GM12875 (cell line): ENCODE data around the gene PCOLCE2.

Experiments used
- H3K4me3 ChIP-seq: one replicate; pipeline ENCODE4 v1.5.1; 2011; ENCODE audit warnings: low read depth, low read length, control low read depth
- CTCF ChIP-seq: IDR thresholded peaks from 2 replicates; pipeline ENCODE4 v1.5.1; 2011; ENCODE audit warnings: low read depth, mild to moderate bottlenecking, control low read depth, inconsistent platforms, low read length, moderate library complexity, borderline replicate concordance; ENCODE audit not compliant: insufficient read depth

PCOLCE2 gene

GRCh38 chr3:142902356-142902755 is 13.5 kb upstream of the PCOLCE2 start:
- no peak for TF ChIP-seq CTCF

GRCh38 chr3:142898346-142899213 is 9.7 kb upstream of the PCOLCE2 start:
- no peak for TF ChIP-seq CTCF
- no peak overlapping the region for H3K4me3 ChIP-seq

More at GRCh38 chr3:142902356-142902755, 13.5 kb upstream of the PCOLCE2 start:
- no peak overlapping the region for H3K4me3 ChIP-seq

GRCh38 chr3:142897807-142898206 is 8.9 kb upstream of the PCOLCE2 start:
- no peak overlapping the region for H3K4me3 ChIP-seq
- TF ChIP-seq CTCF, result no peak

GRCh38 chr3:142896996-142897395 is 8.1 kb upstream of the PCOLCE2 start:
- no peak for TF ChIP-seq CTCF
- no peak overlapping the region for H3K4me3 ChIP-seq

GRCh38 chr3:142896201-142896755 is 7.4 kb upstream of the PCOLCE2 start:
- no peak for TF ChIP-seq CTCF
- no peak overlapping the region for H3K4me3 ChIP-seq

- no peak for TF ChIP-seq CTCF
- no peak overlapping the region for H3K4me3 ChIP-seq
Measured at GRCh38 chr3:142894493-142894892, 5.6 kb upstream of the PCOLCE2 start.

- no peak overlapping the region for H3K4me3 ChIP-seq
- no peak for TF ChIP-seq CTCF
Measured at GRCh38 chr3:142892714-142893113, 3.8 kb upstream of the PCOLCE2 start.
